HG02943 (cell line): Measurements from ENCODE around the gene RB1.
"Not testable (repeated sequence)": the region's sequence is repeated elsewhere in the genome, so short reads cannot be mapped to it uniquely, and the experiment has no call there.

Experiments
- ATAC-seq: cut with Tn5 transposase; IDR thresholded peaks from one replicate; pipeline ENCODE4 v1.9.1; 2021; ENCODE audit warnings: mild to moderate bottlenecking, low read depth, moderate library complexity; ENCODE audit not compliant: unreplicated experiment

Gene RB1

GRCh38 chr13:48403913-48404312 is 100.4 kb downstream of the RB1 start:
- no peak for ATAC-seq

GRCh38 chr13:48404952-48405351 is 101.4 kb downstream of the RB1 start:
- ATAC-seq: no peak

- ATAC-seq: no peak
These were observed 102.3 kb downstream of the RB1 start for GRCh38 chr13:48405875-48406274.

GRCh38 chr13:48410199-48410598 is 106.6 kb downstream of the RB1 start:
- ATAC-seq: no peak

GRCh38 chr13:48411147-48411794 is 107.7 kb downstream of the RB1 start:
- ATAC-seq: no peak

GRCh38 chr13:48411841-48412531 is 108.4 kb downstream of the RB1 start:
- ATAC-seq: no peak

GRCh38 chr13:48412881-48413351 is 109.4 kb downstream of the RB1 start, which contains the start of gene LPAR6:
LPAR6 (minus strand) TSS chr13:48413113; CDS start chr13:48412423, 690 bp downstream.
- no peak for ATAC-seq

GRCh38 chr13:48414501-48414900 is 111.0 kb downstream of the RB1 start:
- no peak for ATAC-seq

GRCh38 chr13:48415516-48415915 is 112.0 kb downstream of the RB1 start:
- no peak for ATAC-seq

GRCh38 chr13:48422003-48422402 is 118.5 kb downstream of the RB1 start:
- ATAC-seq: not testable (repeated sequence)

- no peak for ATAC-seq
These were observed 120.7 kb downstream of the RB1 start for GRCh38 chr13:48424212-48424611.

- ATAC-seq: no peak
These were observed 122.5 kb downstream of the RB1 start for GRCh38 chr13:48426052-48426451.

- not testable (repeated sequence) for ATAC-seq
These were observed 123.3 kb downstream of the RB1 start for GRCh38 chr13:48426755-48427298.

- no peak for ATAC-seq
These were observed 125.5 kb downstream of the RB1 start for GRCh38 chr13:48429036-48429435.

- ATAC-seq: no peak
These were observed 126.3 kb downstream of the RB1 start for GRCh38 chr13:48429886-48430285.

GRCh38 chr13:48431431-48431830 is 127.9 kb downstream of the RB1 start:
- ATAC-seq: no peak

- ATAC-seq: no peak
These were observed 128.6 kb downstream of the RB1 start for GRCh38 chr13:48431987-48432615.

GRCh38 chr13:48434200-48434599 is 130.6 kb downstream of the RB1 start:
- no peak for ATAC-seq

GRCh38 chr13:48436661-48437288 is 133.2 kb downstream of the RB1 start:
- no peak for ATAC-seq

GRCh38 chr13:48437371-48437770 is 133.8 kb downstream of the RB1 start:
- ATAC-seq: no peak
